HG02763 (cell line): Measurements from ENCODE around the gene BTG1.

ENCODE experiments used
- ATAC-seq: cut with Tn5 transposase; IDR thresholded peaks from one replicate; pipeline ENCODE4 v1.9.1; 2021; ENCODE audit warnings: mild to moderate bottlenecking, moderate library complexity; ENCODE audit not compliant: unreplicated experiment

BTG1 gene

GRCh38 chr12:92105676-92106075 lies 40.0 kb downstream of the BTG1 start:
- ATAC-seq: no peak

GRCh38 chr12:92105110-92105509 lies 40.5 kb downstream of the BTG1 start:
- no peak for ATAC-seq

- no peak for ATAC-seq
Measured at GRCh38 chr12:92102606-92103005, 43.0 kb downstream of the BTG1 start.

- ATAC-seq: no peak
Measured at GRCh38 chr12:92098594-92099380, 46.9 kb downstream of the BTG1 start.

GRCh38 chr12:92096346-92097136 lies 49.1 kb downstream of the BTG1 start:
- ATAC-seq: no peak

GRCh38 chr12:92094751-92095161 lies 50.9 kb downstream of the BTG1 start:
- no peak for ATAC-seq

- ATAC-seq: peak; percentile 53
Measured at GRCh38 chr12:92094301-92094700, 51.3 kb downstream of the BTG1 start.
